Astrocyte of the spinal cord (primary cell): ENCODE results near the gene SPART.
"Not testable (repeated sequence)": the region's sequence is repeated elsewhere in the genome, so short reads cannot be mapped to it uniquely, and the experiment has no call there.

ENCODE experiments used
- DNase-seq: peaks from one replicate; pipeline ENCODE4 v3.0.0; 2011; ENCODE audit warnings: low read depth, low spot score
- H3K4me3 ChIP-seq: 2 replicates; pipeline ENCODE4 v1.5.1; 2011; ENCODE audit warnings: low read depth, mild to moderate bottlenecking, low read length, moderate library complexity
- CTCF ChIP-seq: IDR thresholded peaks from 2 replicates; pipeline ENCODE4 v1.5.1; 2012; ENCODE audit warnings: low read depth, mild to moderate bottlenecking, low read length, inconsistent platforms
- in situ Hi-C: cut with HindIII; loops from 2 replicates; pipeline ENCODE4 v1.10.0; 2017; ENCODE audit warnings: low sequenced_read_pairs

The SPART gene

GRCh38 chr13:36323408-36323807 lies 22.8 kb downstream of the SPART start:
- in situ Hi-C loops: no loop called here
- no peak overlapping the region for H3K4me3 ChIP-seq
- DNase-seq: no peak
- no peak for TF ChIP-seq CTCF

- in situ Hi-C loops, DNase-seq, H3K4me3 ChIP-seq: not testable (repeated sequence)
Observed at GRCh38 chr13:36319793-36320192, 26.4 kb downstream of the SPART start.

- in situ Hi-C loops: no loop called here
- H3K4me3 ChIP-seq: no peak overlapping the region
- DNase-seq: no peak
- no peak for TF ChIP-seq CTCF
Observed at GRCh38 chr13:36313047-36313969, 32.9 kb downstream of the SPART start.

GRCh38 chr13:36310417-36311108 lies 35.6 kb downstream of the SPART start:
- DNase-seq: peak; percentile 26
- in situ Hi-C loops: no loop called here
- no peak overlapping the region for H3K4me3 ChIP-seq
- no peak for TF ChIP-seq CTCF

GRCh38 chr13:36302289-36302688 lies 43.9 kb downstream of the SPART start:
- no peak for TF ChIP-seq CTCF
- in situ Hi-C loops: no loop called here
- H3K4me3 ChIP-seq: no peak overlapping the region
- no peak for DNase-seq

GRCh38 chr13:36299469-36299868 lies 46.7 kb downstream of the SPART start:
- DNase-seq, in situ Hi-C loops, H3K4me3 ChIP-seq: not testable (repeated sequence)

- in situ Hi-C loops: no loop called here
- no peak for DNase-seq
- TF ChIP-seq CTCF: no peak
- peak overlapping the region; percentile 71 for H3K4me3 ChIP-seq
Observed at GRCh38 chr13:36298535-36299068, 47.6 kb downstream of the SPART start.
